ENCODE data around the gene TRA2B. TPM values are rescaled to one million over a fixed set of nuclear protein-coding genes. Genes with fewer than 3 reads are reported as not detected.

Gene TRA2B
- 100 to 1,000 TPM; 158 to 232 TPM for total RNA-seq

- H3K36me3 Mint-ChIP-seq (ENCODE audit: low read depth) = peaks cover 54% of the 10 kb centered on the region
- peak within 1 kb of the TSS; percentile 99 for H3K4me3 Mint-ChIP-seq
- ATAC-seq (replicated peaks) = peak; percentile 96
- H3K4me1 Mint-ChIP-seq = peaks cover 23% of the 10 kb centered on the region
- H3K27ac Mint-ChIP-seq = peak within 1 kb of the TSS; percentile 100
- H3K9me3 Mint-ChIP-seq = no peaks in the 10 kb centered on the region
- no peaks in the 10 kb centered on the region for H3K27me3 Mint-ChIP-seq
These were observed at the start of gene TRA2B for GRCh38 chr3:185937689-185938374. Gene TRA2B (minus strand): TSS chr3:185938014. CDS start chr3:185937860, 154 bp downstream.

- Mint-ChIP-seq H3K27me3 (peaks cover 10% of the 10 kb centered on the region), H3K4me1 (peaks cover 5% of the 10 kb centered on the region), H3K27ac (no peak overlapping the region), H3K4me3 (no peak overlapping the region), H3K9me3 (no peaks in the 10 kb centered on the region), H3K36me3 (ENCODE audit: low read depth) (no peaks in the 10 kb centered on the region)
- no peak for ATAC-seq (replicated peaks)
These were observed 48.5 kb upstream of the TRA2B start for GRCh38 chr3:185986198-185986777.

- no peaks in the 10 kb centered on the region for H3K36me3 Mint-ChIP-seq (ENCODE audit: low read depth)
- H3K4me3 Mint-ChIP-seq = no peak overlapping the region
- H3K9me3 Mint-ChIP-seq = no peaks in the 10 kb centered on the region
- H3K27me3 Mint-ChIP-seq = peaks cover 14% of the 10 kb centered on the region
- no peak overlapping the region for H3K27ac Mint-ChIP-seq
- no peak for ATAC-seq (replicated peaks)
- peaks cover 5% of the 10 kb centered on the region for H3K4me1 Mint-ChIP-seq
These were observed 46.4 kb upstream of the TRA2B start for GRCh38 chr3:185984203-185984602.

- no peaks in the 10 kb centered on the region for H3K9me3 Mint-ChIP-seq
- H3K27me3 Mint-ChIP-seq = peaks cover 18% of the 10 kb centered on the region
- ATAC-seq (replicated peaks) = peak; percentile 80
- H3K4me3 Mint-ChIP-seq = no peak overlapping the region
- H3K36me3 Mint-ChIP-seq (ENCODE audit: low read depth) = no peaks in the 10 kb centered on the region
- peaks cover 5% of the 10 kb centered on the region for H3K4me1 Mint-ChIP-seq
- H3K27ac Mint-ChIP-seq = no peak overlapping the region
These were observed 45.8 kb upstream of the TRA2B start for GRCh38 chr3:185983495-185984141.

GRCh38 chr3:185982632-185983031 is 44.8 kb upstream of the TRA2B start:
- Mint-ChIP-seq H3K27ac (no peak overlapping the region), H3K9me3 (no peaks in the 10 kb centered on the region), H3K4me3 (no peak overlapping the region), H3K4me1 (peaks cover 5% of the 10 kb centered on the region), H3K27me3 (peaks cover 22% of the 10 kb centered on the region), H3K36me3 (ENCODE audit: low read depth) (no peaks in the 10 kb centered on the region)
- no peak for ATAC-seq (replicated peaks)

- no peak for ATAC-seq (replicated peaks)
- no peak overlapping the region for H3K4me3 Mint-ChIP-seq
- no peaks in the 10 kb centered on the region for H3K9me3 Mint-ChIP-seq
- H3K27me3 Mint-ChIP-seq = peaks cover 22% of the 10 kb centered on the region
- H3K36me3 Mint-ChIP-seq (ENCODE audit: low read depth) = no peaks in the 10 kb centered on the region
- no peak overlapping the region for H3K27ac Mint-ChIP-seq
- H3K4me1 Mint-ChIP-seq = peaks cover 13% of the 10 kb centered on the region
These were observed 43.8 kb upstream of the TRA2B start for GRCh38 chr3:185981621-185982020.

GRCh38 chr3:185979721-185980121 is 41.9 kb upstream of the TRA2B start:
- H3K9me3 Mint-ChIP-seq = no peaks in the 10 kb centered on the region
- peaks cover 22% of the 10 kb centered on the region for H3K27me3 Mint-ChIP-seq
- no peaks in the 10 kb centered on the region for H3K36me3 Mint-ChIP-seq (ENCODE audit: low read depth)
- peaks cover 13% of the 10 kb centered on the region for H3K4me1 Mint-ChIP-seq
- H3K4me3 Mint-ChIP-seq = no peak overlapping the region
- no peak for ATAC-seq (replicated peaks)
- no peak overlapping the region for H3K27ac Mint-ChIP-seq

- Mint-ChIP-seq H3K4me1 (peaks cover 11% of the 10 kb centered on the region), H3K4me3 (no peak overlapping the region), H3K27ac (no peak overlapping the region), H3K36me3 (ENCODE audit: low read depth) (no peaks in the 10 kb centered on the region), H3K27me3 (peaks cover 24% of the 10 kb centered on the region), H3K9me3 (no peaks in the 10 kb centered on the region)
- ATAC-seq (replicated peaks) = no peak
These were observed 40.7 kb upstream of the TRA2B start for GRCh38 chr3:185978516-185978915.

- peak overlapping the region; percentile 18 for H3K27ac Mint-ChIP-seq
- peaks cover 8% of the 10 kb centered on the region for H3K4me1 Mint-ChIP-seq
- H3K4me3 Mint-ChIP-seq = peak overlapping the region; percentile 2
- peaks cover 19% of the 10 kb centered on the region for H3K27me3 Mint-ChIP-seq
- ATAC-seq (replicated peaks) = no peak
- H3K9me3 Mint-ChIP-seq = no peaks in the 10 kb centered on the region
- no peaks in the 10 kb centered on the region for H3K36me3 Mint-ChIP-seq (ENCODE audit: low read depth)
These were observed 39.8 kb upstream of the TRA2B start for GRCh38 chr3:185977679-185978040.

GRCh38 chr3:185976977-185977678 is 39.3 kb upstream of the TRA2B start:
- Mint-ChIP-seq H3K36me3 (ENCODE audit: low read depth) (no peaks in the 10 kb centered on the region), H3K4me1 (peaks cover 8% of the 10 kb centered on the region), H3K9me3 (no peaks in the 10 kb centered on the region), H3K27me3 (peaks cover 16% of the 10 kb centered on the region), H3K4me3 (peak overlapping the region; percentile 2), H3K27ac (peak overlapping the region; percentile 18)
- peak; percentile 93 for ATAC-seq (replicated peaks)

GRCh38 chr3:185976100-185976499 is 38.3 kb upstream of the TRA2B start:
- Mint-ChIP-seq H3K27ac (no peak overlapping the region), H3K27me3 (peaks cover 16% of the 10 kb centered on the region), H3K36me3 (ENCODE audit: low read depth) (no peaks in the 10 kb centered on the region), H3K4me3 (no peak overlapping the region), H3K9me3 (no peaks in the 10 kb centered on the region), H3K4me1 (peaks cover 8% of the 10 kb centered on the region)
- no peak for ATAC-seq (replicated peaks)

- H3K4me1 Mint-ChIP-seq = no peaks in the 10 kb centered on the region
- no peaks in the 10 kb centered on the region for H3K9me3 Mint-ChIP-seq
- H3K27ac Mint-ChIP-seq = no peak overlapping the region
- ATAC-seq (replicated peaks) = no peak
- H3K36me3 Mint-ChIP-seq (ENCODE audit: low read depth) = no peaks in the 10 kb centered on the region
- no peak overlapping the region for H3K4me3 Mint-ChIP-seq
- peaks cover 5% of the 10 kb centered on the region for H3K27me3 Mint-ChIP-seq
These were observed 33.8 kb upstream of the TRA2B start for GRCh38 chr3:185971579-185971978.

GRCh38 chr3:185968168-185968567 is 30.4 kb upstream of the TRA2B start:
- Mint-ChIP-seq H3K27me3 (no peaks in the 10 kb centered on the region), H3K9me3 (no peaks in the 10 kb centered on the region), H3K4me1 (no peaks in the 10 kb centered on the region), H3K27ac (no peak overlapping the region), H3K36me3 (ENCODE audit: low read depth) (no peaks in the 10 kb centered on the region), H3K4me3 (no peak overlapping the region)
- ATAC-seq (replicated peaks) = no peak

GRCh38 chr3:185966655-185967054 is 28.8 kb upstream of the TRA2B start:
- Mint-ChIP-seq H3K4me1 (no peaks in the 10 kb centered on the region), H3K36me3 (ENCODE audit: low read depth) (no peaks in the 10 kb centered on the region), H3K4me3 (no peak overlapping the region), H3K9me3 (no peaks in the 10 kb centered on the region), H3K27ac (no peak overlapping the region), H3K27me3 (no peaks in the 10 kb centered on the region)
- no peak for ATAC-seq (replicated peaks)

GRCh38 chr3:185965496-185965895 is 27.7 kb upstream of the TRA2B start:
- Mint-ChIP-seq H3K9me3 (no peaks in the 10 kb centered on the region), H3K27me3 (no peaks in the 10 kb centered on the region), H3K4me3 (no peak overlapping the region), H3K27ac (no peak overlapping the region), H3K4me1 (no peaks in the 10 kb centered on the region), H3K36me3 (ENCODE audit: low read depth) (no peaks in the 10 kb centered on the region)
- ATAC-seq (replicated peaks) = no peak
